ENCODE results near the gene CNTNAP2. TPM values are rescaled to one million over a fixed set of nuclear protein-coding genes. Genes with fewer than 3 reads are reported as not detected.

The CNTNAP2 gene
- total RNA-seq, 1 experiment from 2014 or later, result 60.0 TPM

- ChIA-PET CTCF (no interaction called here), POLR2A (ENCODE audit: low non-redundant PET) (interaction anchor here (0.6 kb wide), 1 partner anchor 751 kb away, joined by 3 read pairs; no protein-coding TSS in a partner anchor)
- BruUV-seq (replicated peaks), result no TSS peak
- H3K27ac ChIP-seq (ENCODE audit: low read depth, low read length, poor library complexity, severe bottlenecking), result no peak overlapping the region
- H3K36me3 ChIP-seq (ENCODE audit: insufficient read depth, low read length, poor library complexity, severe bottlenecking), result no peaks in the 10 kb centered on the region
- no peaks in the 10 kb centered on the region for H3K27me3 ChIP-seq (replicated peaks; ENCODE audit: insufficient read depth, low read depth, low read length, poor library complexity)
- H3K9me3 ChIP-seq (ENCODE audit: low read depth, low read length, poor library complexity, severe bottlenecking), result no peaks in the 10 kb centered on the region
- peak; percentile 6 for DNase-seq (ENCODE audit: low spot score)
- H3K4me3 ChIP-seq (ENCODE audit: low read depth, low read length, poor library complexity, severe bottlenecking), result no peak overlapping the region
- H3K4me1 ChIP-seq (ENCODE audit: insufficient read depth, low read length, poor library complexity, severe bottlenecking), result no peaks in the 10 kb centered on the region
- intact Hi-C loops (cut with micrococcal nuclease; ENCODE audit: unreplicated experiment), result no loop called here
- TF ChIP-seq CTCF (conservative IDR thresholded peaks at IDR 0.05; ENCODE audit: low read depth, low read length) (no peak), EZH2 (IDR thresholded peaks at IDR 0.05; ENCODE audit: borderline replicate concordance, low read depth, low read length, poor library complexity, severe bottlenecking) (no peak)
These were observed 1987.6 kb downstream of the CNTNAP2 start for GRCh38 chr7:148104136-148104716.

GRCh38 chr7:148104924-148105323 is 1988.3 kb downstream of the CNTNAP2 start:
- ChIA-PET CTCF (no interaction called here), POLR2A (ENCODE audit: low non-redundant PET) (interaction anchor here (0.6 kb wide), 1 partner anchor 750 kb away, joined by 3 read pairs; no protein-coding TSS in a partner anchor)
- Histone ChIP-seq H3K27ac (ENCODE audit: low read depth, low read length, poor library complexity, severe bottlenecking) (no peak overlapping the region), H3K4me3 (ENCODE audit: low read depth, low read length, poor library complexity, severe bottlenecking) (no peak overlapping the region), H3K4me1 (ENCODE audit: insufficient read depth, low read length, poor library complexity, severe bottlenecking) (no peaks in the 10 kb centered on the region), H3K27me3 (replicated peaks; ENCODE audit: insufficient read depth, low read depth, low read length, poor library complexity) (no peaks in the 10 kb centered on the region), H3K9me3 (ENCODE audit: low read depth, low read length, poor library complexity, severe bottlenecking) (no peaks in the 10 kb centered on the region), H3K36me3 (ENCODE audit: insufficient read depth, low read length, poor library complexity, severe bottlenecking) (no peaks in the 10 kb centered on the region)
- intact Hi-C loops (cut with micrococcal nuclease; ENCODE audit: unreplicated experiment), result no loop called here
- TF ChIP-seq CTCF (conservative IDR thresholded peaks at IDR 0.05; ENCODE audit: low read depth, low read length), result no peak
- no peak for TF ChIP-seq EZH2 (IDR thresholded peaks at IDR 0.05; ENCODE audit: borderline replicate concordance, low read depth, low read length, poor library complexity, severe bottlenecking)
- BruUV-seq (replicated peaks), result no TSS peak
- DNase-seq (ENCODE audit: low spot score), result no peak

- TF ChIP-seq CTCF (conservative IDR thresholded peaks at IDR 0.05; ENCODE audit: low read depth, low read length) (no peak), EZH2 (IDR thresholded peaks at IDR 0.05; ENCODE audit: borderline replicate concordance, low read depth, low read length, poor library complexity, severe bottlenecking) (no peak)
These were observed 1989.3 kb downstream of the CNTNAP2 start for GRCh38 chr7:148105853-148106252.

More at GRCh38 chr7:148105853-148106252, 1989.3 kb downstream of the CNTNAP2 start:
- Histone ChIP-seq H3K36me3 (ENCODE audit: insufficient read depth, low read length, poor library complexity, severe bottlenecking) (no peaks in the 10 kb centered on the region), H3K4me1 (ENCODE audit: insufficient read depth, low read length, poor library complexity, severe bottlenecking) (no peaks in the 10 kb centered on the region), H3K27ac (ENCODE audit: low read depth, low read length, poor library complexity, severe bottlenecking) (no peak overlapping the region), H3K27me3 (replicated peaks; ENCODE audit: insufficient read depth, low read depth, low read length, poor library complexity) (no peaks in the 10 kb centered on the region), H3K4me3 (ENCODE audit: low read depth, low read length, poor library complexity, severe bottlenecking) (no peak overlapping the region), H3K9me3 (ENCODE audit: low read depth, low read length, poor library complexity, severe bottlenecking) (no peaks in the 10 kb centered on the region)
- intact Hi-C loops (cut with micrococcal nuclease; ENCODE audit: unreplicated experiment), result no loop called here
- ChIA-PET CTCF (no interaction called here), POLR2A (ENCODE audit: low non-redundant PET) (no interaction called here)
- DNase-seq (ENCODE audit: low spot score), result no peak
- no TSS peak for BruUV-seq (replicated peaks)
